ENCODE data around the gene SULT4A1.

The SULT4A1 gene

DNA sequence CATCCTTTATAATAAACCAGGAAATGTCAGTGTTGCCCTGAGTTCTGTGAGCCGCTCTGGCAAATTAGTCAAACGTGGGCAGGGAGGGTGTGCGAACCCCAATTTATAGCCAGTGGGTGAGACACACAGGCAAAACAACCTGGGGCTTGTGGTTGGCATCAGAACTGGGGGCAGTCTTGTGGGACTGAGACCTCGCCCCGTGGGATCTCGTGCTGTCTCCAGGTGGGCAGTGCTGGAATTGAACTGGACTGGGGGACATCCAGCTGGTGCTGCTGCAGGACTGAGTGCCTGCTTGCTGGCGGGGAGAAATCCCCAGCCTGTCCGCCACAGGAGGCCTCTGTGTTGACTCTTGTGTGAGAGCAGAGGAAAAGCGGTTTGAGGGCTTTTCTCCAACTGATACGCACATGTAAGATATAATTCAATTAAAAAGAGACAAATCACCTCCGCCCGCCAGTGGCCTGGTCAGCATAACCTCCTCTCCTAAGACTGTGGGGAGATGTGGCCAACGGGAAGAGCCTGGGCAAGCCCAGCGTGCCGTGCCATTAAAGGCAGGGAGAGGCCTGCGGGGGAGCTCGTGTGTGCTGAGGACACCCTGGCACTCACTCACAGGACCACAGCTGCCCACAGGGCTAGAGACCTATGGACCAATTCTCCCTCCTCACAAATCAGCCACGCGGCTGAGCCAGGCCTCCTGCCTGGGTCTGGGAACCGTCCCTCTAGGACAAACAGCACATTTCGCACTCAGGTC, 18.4 kb downstream of the SULT4A1 start:
- no peak for DNase-seq

DNA sequence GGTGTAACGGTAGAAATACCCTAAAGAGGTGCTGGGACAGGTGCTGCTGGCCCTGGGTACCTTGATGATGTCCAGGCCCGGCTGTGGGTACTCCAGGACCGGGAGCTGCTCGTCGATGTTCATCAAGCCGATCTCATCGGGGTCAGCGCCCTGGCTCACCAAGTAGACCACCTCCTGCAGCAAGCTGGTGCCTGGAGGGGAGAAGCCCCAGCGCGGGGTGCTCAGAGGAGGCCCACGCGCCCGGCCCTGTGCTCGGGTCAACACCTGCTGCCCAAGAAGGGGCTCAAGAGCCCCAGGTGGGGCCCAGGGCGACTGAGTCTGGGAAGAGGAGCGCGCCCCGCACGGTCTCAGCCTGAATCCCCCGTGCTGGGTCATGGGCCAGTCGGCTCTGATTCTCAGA, 20.6 kb downstream of the SULT4A1 start:
- DNase-seq = no peak

DNA sequence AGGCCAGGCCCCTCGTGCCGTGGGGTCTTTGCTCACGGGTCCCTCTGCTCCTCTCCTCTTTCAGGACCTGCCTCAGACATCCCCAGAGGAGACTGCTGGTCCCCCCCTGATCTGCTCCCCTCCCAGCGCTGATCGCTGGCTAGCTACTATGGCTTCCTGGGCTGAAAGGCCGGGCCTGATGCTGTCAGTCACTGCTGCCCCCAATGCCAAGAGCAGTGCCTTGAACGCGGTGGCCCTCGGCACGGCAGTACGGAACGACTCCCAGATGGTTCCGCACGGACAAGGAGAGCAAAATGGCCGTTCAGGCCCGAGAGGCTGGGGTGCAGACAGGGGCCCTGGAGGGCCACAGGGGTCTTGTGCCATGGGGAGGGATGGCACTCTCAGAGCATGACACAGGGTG, 21.5 kb downstream of the SULT4A1 start:
- no peak for DNase-seq

DNA sequence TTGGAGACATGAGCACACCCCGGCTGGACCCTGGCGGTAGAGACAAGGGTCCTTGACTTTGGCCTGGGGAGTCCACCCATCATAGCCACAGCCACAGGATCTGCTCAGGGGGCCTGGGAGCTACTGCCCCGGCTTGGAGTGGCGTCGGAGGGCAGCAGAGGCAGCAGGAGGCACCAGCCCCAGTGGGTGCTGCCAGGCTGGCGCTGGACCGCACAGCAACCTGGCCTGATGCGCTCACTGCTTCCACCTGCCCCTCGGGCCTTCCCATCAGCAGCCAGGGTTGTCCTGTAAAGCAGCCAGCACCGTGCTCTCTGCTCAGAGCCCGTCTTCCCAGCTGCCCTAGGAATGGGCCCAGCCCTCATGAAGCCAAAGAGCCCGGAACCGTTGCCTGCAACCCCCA, 21.9 kb downstream of the SULT4A1 start:
- no peak for DNase-seq

DNA sequence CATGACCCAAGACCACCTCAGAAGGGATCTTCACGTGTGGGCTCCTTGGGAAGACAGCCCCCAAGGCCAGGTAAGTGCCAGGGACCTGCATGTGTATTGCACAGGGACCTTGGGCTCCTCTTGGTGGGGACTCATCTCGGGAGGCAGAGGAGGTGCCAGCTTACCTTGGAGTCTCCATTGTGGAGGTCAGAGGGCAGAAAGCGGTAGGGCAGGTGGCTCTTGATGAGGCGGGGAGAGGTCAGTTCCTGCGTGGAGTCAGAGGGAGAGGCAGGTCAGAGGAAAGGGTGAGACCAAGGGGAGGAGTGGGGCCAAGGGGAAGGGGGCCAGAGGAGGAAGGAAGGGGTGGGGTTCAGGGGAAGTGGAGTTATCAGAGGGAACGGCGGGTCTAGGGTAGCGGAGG, 22.5 kb downstream of the SULT4A1 start:
- DNase-seq = no peak

DNA sequence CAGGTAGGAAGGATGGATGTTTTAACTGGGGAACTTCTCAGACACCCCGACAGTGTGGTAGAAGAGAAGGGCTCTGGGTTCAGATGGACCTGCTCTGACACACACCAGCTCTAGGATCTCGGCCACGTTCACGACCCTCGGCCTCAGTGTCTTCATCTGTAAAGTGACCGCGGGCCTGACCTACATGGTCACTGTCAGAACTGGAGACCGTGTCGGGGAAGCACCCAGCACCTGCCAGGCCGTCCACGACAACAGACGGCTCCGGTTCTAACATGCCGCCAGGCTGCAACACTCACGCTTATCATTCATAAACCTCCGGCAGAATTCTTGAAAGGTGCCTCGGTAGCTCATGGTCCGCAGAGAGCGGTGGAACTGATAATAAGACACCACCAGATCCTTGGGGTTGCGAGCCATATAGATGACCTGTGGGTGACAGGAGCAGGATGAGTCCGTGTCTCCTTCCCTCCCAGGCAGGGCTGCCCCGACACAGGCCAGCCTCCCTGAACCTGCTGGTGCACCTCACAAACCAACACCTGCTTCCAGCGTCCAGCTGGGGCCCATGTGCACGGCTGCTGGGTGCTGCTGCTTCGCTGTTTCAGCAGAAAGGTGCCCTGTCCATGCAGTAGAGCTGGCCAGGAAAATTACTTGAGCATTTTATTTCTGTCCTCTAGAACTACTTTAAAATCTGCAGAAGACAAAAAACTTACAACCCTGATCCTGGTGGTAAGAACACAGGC, 23.6 kb downstream of the SULT4A1 start:
- no peak for DNase-seq

DNA sequence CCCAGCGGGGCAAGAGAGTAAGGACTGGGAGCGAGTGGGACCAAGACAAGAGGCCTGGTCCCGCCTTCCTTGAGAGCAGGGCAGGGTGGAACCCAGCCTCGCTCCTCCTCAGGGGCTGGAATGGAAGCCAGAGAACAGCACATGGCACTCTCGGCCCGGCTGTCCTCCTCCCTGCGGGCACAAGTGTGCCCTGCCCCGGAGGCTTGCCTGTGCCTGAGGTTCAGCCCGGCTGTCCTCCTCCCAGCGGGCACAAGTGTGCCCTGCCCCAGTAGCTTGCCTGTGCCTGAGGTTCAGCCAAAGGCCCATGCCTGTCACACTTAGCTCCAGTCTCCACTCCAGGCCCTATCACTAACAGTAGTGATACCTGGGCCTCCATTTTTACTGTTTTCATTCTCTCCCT, 24.2 kb downstream of the SULT4A1 start:
- DNase-seq = no peak

DNA sequence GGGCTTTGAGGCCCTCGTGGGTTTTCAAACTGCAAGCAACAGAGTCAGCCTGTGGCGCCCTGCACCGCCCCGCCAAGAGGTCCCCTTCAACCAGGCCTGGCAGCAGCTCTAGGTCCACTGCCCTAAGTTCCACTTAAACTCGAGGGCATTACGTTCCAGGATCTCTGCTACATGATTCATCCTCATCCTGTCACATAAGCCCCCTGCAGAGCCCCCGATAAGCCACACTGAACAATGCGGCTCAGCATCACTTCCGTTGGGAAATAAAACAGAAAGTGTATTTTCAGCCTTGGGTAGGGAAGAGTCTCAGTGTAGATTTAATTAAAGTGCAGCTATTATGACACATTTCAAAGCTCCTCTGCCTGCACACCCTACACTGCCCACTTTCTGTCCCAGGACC, 24.6 kb downstream of the SULT4A1 start:
- no peak for DNase-seq

DNA sequence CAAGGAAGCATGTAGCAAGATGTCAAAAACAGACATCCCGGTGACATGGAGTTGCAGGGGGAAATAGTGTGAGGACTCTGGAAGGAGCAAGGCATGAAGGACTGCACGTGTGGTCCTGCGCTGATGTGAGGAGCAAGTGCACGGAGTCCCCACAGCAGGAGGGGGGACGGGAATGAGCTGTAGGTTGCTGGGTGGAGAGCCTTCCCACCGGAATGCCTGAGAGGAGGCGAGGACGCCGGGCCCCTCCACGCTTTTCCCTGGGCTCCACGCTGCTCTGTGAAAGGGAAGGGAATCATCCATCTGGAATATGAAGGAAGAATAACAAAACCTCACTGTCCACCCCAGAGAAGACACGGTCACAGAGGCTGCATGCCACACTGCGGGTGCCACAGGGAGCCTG, 26.6 kb downstream of the SULT4A1 start:
- no peak for DNase-seq

DNA sequence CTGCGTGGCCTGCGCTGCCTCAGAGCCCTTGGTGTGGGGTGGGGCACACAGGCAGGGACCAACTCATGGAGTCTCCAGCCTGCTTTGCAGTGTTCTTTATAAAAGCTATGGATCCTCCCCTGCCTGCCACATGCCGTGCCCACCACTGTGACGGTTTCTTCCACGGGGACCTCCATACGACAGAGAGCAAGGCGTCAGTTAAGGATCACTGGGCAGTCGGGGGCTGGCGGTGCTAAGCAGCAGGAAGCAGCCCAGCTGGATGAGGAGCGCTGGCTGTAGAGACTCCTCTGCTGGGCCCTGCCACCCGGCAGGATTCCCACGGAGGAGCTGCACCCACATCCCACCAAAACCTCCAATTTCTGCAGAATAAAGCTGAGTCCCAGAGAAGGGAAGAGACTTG, 27.1 kb downstream of the SULT4A1 start:
- DNase-seq = no peak

DNA sequence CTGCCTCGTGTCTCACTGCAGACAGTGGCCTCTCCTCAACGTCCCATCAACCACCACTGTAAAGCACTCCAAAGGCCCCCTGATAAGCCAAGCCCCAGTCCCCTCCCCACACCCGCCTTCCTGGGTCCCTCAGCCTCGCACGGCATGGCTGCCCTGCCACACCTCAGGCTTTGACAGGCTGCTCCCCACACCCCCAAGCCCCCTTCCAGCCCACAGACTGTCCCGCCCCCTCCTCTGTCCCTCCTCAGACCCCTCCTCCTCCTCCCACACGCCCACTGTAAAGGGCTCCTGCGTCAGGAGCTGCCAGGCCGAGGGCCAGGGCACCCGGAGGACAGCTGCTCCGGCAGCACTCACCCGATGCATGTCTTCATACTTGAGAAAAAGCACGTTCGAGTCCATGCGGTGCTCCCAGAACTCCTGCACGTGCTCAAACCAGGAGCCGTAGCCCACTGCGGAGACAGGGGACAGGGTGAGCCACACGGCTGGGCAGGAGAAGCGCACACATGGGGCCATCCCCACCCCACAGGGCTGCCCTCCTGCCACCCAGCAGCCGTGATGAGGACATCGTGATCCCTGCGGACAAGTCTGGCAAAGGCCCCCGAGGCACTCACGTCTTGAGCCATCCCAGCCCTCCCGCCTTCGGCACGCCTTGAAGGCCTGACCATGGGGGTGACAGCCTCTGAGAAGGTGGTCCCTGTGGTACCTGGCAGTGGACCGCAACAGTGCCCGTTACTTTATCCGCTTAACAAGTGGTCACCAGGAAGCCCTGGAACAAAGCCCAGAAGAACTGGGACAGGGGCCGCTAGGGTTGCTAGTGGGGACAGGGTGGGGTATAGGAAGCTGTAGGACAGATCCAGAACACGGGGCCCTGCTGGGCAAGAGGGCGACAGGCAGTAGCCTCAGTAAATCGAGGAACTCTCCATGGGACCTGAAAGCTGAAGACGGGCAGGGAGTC, 28.8 kb downstream of the SULT4A1 start:
- no peak for DNase-seq

DNA sequence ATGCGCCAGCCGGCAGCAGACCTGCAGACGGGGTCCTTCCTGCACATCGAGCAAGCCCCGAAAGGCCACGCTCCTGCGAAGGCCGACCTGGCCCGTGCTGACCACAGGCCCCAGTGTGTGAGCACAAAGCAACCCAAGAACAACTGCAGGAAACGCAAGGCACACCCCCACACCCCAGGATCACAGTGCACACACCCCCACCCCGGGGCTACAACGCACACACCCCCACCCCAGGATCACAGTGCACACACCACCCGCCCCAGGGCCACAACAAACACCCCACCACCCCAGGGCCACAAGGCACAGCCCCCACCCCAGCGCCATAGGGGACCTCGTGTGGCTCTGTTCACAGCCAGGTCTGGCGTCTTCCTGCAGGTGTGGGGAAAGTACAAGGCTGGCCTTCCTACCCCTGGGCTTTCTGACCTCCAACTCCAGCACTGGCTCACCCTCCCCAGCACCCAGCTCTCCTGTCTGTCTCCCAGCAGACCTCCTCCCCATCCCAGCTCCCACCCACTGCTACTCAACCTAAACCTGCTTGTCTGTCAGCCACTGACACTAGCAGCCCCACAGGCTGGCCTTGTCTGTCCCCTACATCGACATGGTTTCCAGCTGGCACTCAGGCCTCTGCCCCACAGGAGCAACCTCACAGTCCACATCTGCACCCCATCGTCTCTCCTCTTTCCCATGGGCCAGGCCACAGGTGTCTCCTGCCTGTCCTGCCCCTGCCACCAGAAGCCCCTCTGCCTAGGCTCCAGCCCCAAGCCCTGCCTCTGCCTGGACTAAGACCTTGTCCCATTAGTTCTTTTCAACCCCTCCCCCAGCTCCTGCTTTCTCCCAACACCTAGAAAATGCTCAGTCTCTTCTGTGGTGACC, 29.7 kb downstream of the SULT4A1 start:
- no peak for DNase-seq

DNA sequence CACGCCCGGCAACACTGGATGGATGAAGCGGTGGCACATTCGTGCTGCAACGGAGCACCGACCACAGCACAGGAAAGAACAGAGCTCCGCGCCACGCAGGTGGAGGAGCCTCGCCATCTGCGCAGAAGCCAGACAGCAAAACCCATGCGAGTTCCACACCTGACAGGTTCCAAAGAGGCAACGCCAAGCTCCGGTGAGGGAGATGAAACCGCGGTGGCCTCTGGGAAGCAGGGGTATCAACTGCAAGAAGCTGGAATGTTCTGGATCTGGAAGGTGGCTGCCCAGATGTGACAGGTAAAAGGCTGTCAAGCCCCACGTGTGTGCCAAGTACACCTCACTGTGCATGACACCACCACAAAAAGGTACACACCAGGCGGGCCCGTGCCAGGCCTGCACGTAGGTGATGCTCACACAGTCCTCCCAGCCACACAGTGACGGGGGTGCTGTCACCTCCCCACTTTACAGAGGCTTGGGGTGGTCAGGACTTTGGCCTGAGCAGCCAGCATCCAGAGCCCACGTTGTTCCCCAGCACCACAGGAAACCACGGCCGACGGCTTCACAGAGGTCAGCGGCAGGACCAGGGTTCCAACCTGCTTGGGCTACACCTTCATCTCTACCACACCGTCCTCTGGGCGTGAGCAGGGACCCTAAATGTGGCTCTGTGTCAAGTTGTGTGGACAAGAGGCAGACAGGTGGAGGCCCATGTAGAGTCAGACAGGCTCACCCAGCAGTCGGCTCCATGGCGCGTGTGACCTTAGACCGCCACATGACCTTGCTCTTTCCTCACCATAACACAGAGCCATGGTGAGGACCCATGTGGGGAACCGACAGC, 30.5 kb downstream of the SULT4A1 start:
- no peak for DNase-seq

DNA sequence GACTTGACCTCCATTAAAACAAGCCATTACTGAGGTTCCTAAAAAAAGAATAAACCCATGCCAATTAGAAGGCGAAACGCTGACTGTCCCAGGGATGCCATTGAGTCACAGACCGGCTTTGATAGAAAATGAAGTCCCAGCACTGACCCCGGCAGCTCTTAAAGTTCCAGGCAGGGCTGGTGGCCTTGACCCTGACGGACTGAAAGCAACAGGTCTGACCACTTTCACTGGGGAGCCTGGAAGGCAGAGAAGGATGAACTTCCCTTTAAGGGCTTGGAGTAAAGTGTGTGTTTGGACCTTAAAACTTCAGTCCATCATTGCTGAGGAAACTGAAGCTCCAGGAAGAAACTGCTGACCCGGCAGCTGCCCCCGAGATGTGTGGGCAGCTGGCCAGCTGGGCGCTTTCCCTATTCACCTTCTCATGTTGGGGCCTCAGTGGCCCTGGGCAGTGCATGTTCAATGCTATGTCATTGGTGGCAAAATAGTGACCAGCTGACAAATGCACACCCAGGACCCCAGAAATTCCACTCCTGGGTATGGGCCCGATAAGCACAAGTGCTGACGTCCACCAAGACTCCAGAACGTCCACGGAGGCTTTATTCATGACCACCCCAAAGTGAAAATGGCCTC, 31.3 kb downstream of the SULT4A1 start:
- no peak for DNase-seq

DNA sequence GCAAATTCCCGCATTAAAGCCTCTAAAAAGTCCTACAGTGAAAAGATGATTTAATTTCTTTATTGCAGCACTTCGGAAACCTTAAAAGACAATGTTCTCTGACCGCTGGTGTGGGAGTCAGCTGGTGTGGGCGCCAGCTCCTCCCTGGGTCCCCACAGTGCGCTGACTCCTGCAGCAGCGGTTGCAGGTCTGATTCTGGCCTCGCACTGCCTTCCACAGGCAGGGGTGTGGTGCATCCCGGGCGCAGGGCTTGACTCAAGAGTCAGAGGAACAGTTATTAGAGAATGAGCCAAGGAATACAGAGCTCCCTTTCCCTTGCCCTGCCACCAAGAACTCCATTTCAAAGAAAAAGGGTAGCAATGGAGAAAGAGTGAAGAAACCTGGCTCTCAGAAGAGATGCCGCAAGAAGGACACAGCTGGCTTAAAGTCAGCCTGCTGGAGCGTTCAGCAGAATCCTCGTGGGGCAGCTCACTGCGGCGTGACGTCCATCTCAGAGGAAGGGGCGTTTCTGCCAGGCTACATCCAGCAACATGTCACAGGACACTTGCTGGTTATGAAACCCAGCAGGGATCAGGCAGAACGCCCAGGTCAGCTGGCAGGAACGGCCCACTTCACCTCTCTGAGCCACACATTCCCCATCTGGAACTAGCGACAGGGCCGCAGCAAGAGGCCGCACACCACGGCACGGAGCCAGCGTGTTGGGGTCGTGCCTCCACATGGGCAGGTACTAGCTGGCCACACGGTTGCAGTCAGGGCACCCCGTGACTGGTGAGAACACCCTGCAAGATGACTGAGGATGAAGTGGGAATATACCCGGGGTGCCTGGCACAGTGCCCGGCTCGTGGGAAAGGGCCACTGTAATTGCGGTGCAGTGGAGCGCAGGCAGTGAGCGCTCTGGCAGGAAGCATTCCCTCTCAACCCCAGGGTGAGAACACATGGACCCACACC, 32.1 kb downstream of the SULT4A1 start:
- DNase-seq = no peak

DNA sequence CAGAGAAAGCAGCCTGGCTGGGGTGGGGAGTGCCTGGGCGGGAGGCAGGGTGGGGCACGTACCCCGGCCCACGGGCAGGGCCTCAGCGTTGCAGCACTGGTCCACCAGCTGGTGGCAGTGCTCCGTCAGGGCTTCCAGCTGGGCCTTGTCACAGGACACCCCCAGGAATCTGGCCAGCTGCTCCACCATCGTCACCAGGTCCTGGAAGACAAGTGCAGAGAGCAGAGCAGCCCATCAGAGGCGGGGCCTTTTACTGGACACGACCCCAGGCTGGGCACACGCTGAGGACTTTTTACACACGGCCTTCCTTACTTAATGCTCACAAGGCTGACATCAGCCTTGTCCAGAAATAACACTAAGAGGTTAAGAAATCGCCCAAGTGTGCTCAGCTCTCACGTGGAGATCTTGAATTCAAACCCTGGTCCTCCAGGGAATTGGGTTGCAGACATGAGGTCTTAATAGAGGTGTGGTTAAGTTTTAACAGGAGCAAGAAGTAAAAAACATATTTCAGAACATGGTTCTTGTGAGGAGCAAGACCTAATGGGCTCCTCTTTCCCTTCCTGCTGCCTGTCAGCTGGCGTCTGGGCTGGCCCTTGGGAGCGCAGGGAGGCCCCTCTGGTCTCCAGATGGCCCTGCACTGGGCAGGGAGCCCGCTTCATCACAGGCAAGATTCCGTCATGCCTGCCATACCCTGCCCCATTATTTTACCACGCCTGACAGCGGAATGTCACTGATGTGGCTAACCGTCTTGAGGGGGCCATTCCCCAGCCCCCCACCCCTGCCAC, 33.1 kb downstream of the SULT4A1 start:
- peak; percentile 57 to 77 for DNase-seq

DNA sequence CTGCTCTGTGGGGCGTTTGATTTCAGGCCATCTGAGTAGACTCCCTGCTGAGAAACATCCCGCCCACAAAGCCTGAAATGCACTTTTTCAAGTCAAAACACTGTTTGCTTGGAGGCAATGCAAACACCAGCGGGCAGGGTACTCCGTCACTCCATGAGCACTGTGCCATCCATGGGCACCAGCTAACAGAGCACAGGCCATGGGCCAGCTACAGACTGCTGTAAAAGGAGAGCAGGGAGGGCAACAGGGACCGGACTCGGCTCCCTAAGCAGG, 33.7 kb downstream of the SULT4A1 start:
- DNase-seq = no peak

DNA sequence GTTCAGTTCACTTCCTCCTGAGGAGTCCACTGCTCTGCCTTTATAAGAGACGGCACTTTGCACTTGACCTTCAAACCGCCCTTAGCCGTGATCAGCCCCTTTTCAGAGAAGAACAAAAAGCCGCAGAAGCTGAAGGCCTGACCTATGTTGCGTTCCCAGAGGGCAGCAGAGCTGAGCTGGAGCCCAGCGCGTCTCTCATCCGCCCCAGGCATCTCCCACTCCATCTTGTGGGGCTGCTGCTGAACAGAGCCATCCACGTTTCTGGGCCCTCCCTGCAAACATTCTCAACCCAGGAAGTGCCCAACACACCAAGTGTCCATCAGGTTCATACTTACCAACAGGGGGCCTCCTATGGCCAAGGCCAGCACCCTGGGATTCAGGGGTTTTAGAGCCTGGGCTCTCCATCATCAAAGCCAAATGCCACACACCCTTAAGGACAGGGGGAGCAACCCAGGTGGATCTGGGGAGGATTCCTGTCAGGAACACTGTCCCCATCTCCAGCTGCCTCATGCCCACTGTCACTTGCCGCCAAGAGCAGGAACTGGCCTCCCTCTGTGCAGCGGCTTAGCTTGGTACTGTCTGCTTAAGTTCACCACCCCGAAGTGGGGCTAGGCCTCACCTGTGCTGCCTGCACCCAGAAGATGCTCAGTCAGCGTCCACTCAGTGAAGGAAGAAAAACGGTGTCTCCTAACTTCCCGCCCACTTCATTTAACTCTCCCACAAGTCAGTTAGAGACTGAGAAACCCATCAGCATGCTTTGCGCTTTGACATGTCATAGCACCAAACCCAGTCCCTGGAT, 34.2 kb downstream of the SULT4A1 start:
- DNase-seq = peak in 1 of 2 experiments; percentile 41
